ENCODE measurements around the gene ZNF750.

- TF ChIP-seq EZH2phosphoT487 (IDR thresholded peaks at IDR 0.05; ENCODE audit: low read length) (no peak), CTCF (IDR thresholded peaks at IDR 0.05; ENCODE audit: low read length) (no peak), EZH2 (optimal IDR thresholded peaks at IDR 0.05; ENCODE audit: low read depth, low read length) (no peak)
These were observed 32.1 kb upstream of the ZNF750 start for GRCh38 chr17:82871776-82872561.

Data from MM.1S (cell line).